Ramos (cell line): ENCODE measurements around the gene UBAP2L.

ENCODE experiments used
- in situ Hi-C: fragments of 300-500 bp; cut with MboI; formaldehyde crosslinking; loops from one replicate; pipeline ENCODE4 v1.14.3; 2022; ENCODE audit warnings: low sequenced_read_pairs; ENCODE audit not compliant: unreplicated experiment

The UBAP2L gene, protein sequence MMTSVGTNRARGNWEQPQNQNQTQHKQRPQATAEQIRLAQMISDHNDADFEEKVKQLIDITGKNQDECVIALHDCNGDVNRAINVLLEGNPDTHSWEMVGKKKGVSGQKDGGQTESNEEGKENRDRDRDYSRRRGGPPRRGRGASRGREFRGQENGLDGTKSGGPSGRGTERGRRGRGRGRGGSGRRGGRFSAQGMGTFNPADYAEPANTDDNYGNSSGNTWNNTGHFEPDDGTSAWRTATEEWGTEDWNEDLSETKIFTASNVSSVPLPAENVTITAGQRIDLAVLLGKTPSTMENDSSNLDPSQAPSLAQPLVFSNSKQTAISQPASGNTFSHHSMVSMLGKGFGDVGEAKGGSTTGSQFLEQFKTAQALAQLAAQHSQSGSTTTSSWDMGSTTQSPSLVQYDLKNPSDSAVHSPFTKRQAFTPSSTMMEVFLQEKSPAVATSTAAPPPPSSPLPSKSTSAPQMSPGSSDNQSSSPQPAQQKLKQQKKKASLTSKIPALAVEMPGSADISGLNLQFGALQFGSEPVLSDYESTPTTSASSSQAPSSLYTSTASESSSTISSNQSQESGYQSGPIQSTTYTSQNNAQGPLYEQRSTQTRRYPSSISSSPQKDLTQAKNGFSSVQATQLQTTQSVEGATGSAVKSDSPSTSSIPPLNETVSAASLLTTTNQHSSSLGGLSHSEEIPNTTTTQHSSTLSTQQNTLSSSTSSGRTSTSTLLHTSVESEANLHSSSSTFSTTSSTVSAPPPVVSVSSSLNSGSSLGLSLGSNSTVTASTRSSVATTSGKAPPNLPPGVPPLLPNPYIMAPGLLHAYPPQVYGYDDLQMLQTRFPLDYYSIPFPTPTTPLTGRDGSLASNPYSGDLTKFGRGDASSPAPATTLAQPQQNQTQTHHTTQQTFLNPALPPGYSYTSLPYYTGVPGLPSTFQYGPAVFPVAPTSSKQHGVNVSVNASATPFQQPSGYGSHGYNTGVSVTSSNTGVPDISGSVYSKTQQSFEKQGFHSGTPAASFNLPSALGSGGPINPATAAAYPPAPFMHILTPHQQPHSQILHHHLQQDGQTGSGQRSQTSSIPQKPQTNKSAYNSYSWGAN

DNA sequence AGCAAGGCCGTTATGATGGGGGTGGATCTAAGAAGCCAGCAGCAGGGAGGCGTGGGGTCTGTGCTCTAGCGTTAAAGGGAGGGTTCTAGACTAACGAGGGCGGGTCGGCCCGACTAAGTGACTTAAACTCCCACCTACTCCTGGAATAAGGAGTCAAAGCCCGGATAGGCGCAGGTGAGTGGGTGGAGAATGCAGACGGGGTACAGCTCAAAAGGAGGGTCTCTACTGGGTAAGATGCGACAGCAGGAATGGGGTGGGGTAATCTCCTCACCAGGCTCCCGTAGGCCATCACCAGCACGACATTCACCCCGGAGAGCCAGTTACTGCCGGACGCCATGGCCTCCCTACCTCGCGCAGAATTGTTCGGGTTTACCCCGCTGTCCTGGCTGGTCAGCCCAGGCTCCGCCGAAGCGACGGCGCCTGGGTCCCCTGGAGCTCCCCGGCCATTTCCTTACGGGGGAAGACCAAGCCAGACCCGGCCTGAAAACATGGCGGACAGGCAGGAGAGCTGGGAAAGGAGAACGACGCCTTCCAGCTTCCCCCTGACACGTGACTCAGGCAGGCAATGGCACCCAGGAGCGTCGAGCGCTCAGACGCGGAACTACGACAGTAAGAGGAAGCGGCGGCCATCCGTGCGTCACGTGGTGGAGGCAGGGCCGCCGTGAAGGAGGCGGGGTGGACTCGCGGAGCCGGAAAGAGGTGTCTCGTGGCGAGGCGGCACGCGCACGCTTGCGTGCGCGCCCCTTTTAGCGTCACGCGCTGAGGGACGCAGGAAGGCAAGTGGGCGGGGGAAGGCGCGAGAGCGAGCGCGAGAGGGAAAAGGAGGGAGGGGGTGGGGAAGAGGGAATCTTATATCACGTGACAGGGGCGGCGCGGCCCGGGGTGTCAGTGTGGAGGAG, at the start of gene UBAP2L:
UBAP2L (plus strand) TSS at position 885 of the 899 bp plus-strand sequence. CDS start 4,169 bp downstream, outside the sequence.
- in situ Hi-C loops: no loop called here

DNA sequence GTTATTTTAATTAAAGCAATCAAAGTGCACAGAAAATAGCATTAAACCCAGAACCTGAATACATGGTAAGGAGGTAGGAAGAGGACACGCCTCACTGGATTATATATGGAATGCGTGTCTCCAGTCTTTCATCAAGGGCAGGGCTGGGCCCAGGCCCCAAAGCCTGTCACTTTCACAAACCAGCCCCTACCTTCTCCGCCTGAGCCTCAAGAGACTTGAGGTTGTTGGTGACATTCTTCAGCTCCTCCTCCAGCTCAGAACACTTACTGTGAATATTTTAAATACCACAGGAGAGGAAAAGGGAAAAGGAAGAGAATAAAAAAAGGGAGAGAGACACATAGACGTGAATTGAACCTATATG, 49.6 kb upstream of the UBAP2L start:
- in situ Hi-C loops: no loop called here

DNA sequence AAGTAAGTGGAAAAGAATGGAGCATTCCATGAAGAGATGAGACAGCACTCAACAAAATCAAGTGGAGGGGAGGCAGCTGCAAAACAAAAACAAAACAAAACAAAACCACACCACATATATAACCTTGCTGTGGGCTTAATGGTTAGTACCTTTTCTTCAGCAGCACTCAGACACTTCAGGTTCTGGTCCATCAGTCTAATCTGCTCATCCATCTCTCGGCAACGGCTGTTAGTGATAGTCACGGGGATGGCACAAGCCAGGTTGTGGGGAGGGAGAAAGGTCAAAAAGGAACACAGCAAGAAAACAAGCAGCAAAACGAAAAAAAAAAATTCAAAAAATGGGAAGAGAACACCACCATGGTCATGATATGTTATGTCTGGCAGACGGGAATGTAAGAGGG, 48.9 kb upstream of the UBAP2L start:
- in situ Hi-C loops: no loop called here

DNA sequence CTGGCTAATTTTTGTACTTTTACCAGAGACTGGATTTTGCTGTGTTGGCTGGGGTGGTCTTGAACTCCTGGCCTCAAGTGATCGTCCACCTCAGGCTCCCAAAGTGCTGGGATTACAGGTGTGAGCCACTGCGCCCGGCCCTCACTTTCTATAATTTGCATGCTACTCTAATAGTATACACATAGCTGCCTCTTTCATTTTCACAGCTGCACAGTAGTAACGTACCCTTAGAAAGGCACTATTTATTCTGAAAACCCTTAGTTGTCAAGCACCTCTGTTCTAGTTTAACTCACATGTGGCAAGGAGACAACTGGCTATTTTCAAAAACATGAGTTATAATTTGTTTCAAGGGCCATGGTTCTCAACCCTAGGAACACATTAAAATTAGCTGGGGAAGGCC, 46.1 kb upstream of the UBAP2L start:
- in situ Hi-C loops: no loop called here

DNA sequence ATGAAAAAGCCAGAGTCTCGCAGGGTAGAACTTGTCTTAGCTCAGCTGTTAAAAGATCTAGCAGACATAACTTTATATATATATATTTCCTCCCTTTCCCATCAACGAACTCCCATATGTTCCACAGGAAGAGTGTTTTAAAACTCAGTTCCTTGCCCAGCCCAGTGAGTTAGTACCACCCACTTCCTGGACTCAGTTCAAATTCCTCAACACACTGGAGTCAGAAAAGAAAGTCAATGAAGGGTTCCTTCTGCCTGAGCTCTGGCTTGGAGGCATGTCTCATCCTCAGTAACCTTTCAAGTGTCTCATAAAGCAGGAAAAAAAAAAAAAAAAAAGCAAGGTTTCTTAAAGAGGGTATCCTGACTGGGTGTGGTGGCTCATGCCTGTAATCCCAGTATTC, 44.4 kb upstream of the UBAP2L start:
- in situ Hi-C loops: no loop called here

DNA sequence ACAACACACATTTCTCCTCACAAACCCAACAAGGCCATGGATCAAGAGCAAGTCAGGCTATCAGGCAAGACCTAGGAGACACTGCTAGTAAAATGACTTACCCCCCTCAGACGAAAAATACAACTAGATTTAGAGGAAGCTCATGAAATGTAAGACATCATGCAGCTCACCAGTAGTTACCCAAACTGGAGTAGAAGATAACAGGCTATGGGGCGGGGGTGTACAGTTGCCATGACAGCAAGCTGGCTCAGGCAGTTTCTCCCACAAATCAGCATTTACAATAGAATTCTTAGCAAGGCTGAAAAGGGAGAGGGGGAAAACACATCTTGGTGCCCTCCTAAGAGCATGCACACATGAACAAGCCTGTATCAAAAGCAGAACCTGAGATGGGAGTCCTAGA, 42.7 kb upstream of the UBAP2L start:
- in situ Hi-C loops: no loop called here

DNA sequence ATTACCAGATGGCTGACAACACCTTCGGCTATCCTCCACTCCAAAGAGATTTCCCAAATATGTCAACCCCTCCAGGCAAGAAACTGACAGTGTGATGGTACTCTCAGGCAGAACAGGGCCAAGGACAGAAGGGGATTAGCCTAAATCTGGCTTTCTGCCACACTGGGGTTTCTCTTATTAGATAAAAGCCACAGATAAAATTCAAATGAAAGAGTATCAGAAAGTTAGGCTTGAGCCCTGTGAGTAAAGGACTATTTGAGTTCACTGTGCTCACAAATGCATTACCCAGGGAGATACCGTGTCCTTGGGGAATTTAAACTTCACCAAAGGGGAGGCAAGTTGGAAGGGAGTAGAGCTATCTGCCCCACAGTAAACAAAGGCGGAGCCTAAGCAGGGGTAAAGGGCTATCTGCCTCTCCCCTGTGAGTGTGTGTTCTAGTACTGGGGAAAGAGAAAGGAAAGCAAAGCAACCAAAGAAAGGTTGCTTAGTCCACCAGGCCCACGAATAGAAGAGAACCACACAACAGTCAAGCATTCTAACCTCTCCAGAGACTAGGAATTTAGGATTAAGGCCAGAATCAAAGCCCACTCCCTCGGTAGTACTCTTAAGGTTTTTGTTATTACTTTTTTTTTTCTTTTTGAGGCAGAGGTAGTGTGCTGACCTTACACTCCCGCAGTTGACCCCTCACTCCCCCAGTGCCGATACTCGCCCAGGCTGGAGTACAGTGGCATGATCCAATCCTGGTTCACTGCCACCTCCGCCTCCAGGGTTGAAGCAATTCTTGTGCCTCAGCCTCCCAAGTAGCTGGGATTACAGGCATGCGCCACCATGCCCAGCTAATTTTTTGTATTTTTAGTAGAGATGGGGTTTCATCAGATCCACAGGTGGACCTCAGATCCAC, 41.6 kb upstream of the UBAP2L start:
- in situ Hi-C loops: no loop called here

DNA sequence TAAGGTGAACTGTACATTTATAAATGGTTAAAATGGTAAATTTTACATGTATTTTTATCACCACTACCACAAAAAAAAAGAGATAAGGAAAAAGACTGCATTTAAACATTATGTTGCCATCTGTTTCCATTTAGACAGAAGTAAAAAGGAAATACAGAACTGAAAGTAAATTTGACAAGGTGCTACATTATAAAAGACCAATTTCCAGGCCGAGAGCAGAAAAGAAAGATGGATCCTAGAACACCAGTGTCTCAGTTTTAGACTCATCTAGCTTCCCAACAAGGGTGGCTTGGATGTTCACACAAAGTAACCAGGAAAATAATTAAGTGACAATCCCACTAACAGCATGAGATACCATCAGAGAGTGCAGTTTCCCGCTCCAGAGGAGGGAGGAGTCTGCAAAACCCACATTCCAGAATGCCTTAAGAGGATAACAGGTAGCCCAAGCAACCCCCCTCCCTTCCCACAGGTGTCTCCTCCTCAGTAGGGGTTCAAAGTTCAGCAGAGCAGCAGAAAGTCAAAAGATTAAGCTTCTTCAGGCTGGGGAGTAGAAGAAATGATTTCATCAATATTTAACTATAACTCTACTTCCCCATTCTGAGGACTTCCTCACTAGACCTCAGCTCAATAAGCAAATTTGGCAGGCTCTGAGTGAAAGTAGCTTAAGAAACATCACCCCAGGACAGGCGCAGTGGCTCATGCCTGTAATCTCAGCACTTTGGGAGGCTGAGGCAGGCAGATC, 40.6 kb upstream of the UBAP2L start:
- in situ Hi-C loops: no loop called here

DNA sequence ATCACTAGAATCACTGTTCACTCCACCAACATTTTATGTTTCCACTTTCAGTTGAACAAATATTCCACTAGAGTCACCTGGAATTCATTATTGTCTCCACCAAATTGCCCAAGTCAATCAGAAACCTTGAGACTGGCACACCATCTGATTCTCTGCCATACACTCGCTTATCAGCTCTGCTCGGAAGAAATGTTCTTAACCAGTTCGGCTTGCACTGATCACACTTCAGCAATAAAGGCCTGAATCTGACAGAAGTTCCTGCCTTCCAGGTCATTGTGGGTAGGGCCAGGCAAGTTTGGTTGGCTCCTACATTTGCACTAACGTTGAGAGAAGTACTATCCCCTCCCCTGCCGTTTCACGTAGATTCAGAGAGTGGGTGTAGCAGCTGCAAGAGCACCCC, 38.8 kb upstream of the UBAP2L start:
- in situ Hi-C loops: no loop called here

DNA sequence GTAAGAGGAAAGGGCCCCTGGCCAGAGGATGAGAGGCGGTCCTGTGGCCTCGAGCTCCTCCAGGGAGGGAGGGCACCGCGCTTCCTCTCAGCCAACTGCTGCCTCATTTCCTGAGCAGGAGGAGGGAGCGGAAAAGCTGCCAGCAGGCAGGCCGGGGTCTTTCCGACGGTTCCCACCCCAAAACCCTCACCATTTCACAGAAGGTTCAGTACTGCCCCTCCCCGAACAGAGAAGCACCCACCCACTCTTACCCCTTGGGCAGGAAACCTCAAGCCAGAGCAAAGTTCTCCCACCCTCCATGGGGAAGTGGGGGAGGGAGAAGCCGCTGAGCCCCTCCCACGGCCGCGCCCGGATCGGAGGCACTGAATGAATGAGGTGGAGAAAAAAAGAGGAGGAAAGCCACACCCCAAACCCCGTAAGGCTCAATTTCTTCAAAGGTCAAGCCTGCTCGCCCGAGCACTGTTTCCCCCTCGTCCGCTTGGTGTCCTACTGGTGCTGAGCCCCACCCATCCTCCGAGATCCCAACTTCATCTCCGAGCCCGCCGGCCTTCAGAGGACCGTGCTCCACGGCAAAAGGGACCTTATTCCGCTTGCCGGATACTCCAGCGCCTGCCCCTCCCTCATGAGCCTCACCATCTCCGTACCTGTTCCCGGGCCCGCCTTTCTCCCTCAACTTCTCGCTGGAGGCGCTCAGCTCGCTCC, 38.3 kb upstream of the UBAP2L start:
- in situ Hi-C loops: no loop called here

DNA sequence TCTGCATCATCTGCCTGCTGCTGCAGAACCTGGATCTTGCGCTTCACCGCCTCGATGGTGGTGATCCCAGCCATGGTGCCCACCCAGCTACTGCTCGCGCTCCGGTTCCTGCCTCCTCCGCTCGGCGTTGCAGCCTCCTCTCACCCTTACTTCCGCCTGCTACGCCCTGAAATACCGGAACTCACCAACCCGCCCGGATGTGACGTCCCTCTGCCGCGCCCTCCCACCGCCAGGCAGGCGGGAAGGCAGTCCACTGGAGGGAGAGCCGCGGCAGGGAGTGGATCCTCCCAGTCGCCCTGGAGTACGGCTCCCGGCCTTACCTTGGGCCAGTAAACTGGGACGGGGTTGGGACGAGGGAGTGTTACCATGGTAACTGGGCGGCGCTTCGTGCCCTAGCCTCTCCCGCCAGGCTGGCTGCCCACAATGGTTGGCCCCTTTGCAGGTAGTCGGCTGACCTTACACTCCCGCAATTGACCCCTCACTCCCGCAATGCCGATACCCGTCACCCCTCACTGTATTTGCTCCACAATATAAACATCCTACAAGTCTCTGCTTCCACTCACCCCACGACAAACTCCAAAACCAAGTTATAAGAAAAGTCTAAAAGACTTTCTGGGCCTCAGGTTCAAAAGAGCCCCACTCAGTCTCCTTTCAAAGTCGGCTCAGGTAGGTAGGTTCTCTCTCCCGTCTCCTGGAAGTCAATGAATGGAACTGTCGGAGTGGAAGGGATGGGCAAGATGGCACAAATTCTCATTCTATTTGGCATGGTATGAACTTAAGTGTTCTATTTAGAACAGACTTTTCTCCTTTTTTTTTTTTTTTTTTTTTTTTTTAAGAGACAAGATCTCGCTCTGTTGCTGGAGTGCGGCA, 37.5 kb upstream of the UBAP2L start:
- in situ Hi-C loops: no loop called here

DNA sequence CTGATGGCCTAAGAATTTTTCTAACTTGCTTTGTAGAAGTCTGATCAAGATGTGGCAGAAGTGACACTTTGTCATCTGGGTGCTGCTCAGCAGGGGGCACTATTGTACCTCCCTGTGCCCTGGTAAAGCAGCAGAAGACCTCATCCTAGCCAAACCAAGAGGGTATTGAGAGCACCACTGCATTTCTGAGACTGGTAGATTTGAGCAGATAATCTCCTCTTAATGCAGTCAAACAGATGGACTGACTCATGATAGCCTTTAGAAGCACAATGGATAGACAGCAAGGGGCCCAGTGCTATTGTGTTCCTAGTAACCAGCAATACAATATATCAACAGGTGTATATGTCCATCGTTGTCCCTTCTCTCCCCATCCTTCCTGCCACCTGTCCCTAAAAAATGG, 34.6 kb upstream of the UBAP2L start:
- in situ Hi-C loops: loop anchor here (5.0 kb wide), 1 partner anchor 151 kb away; no protein-coding TSS in a partner anchor

DNA sequence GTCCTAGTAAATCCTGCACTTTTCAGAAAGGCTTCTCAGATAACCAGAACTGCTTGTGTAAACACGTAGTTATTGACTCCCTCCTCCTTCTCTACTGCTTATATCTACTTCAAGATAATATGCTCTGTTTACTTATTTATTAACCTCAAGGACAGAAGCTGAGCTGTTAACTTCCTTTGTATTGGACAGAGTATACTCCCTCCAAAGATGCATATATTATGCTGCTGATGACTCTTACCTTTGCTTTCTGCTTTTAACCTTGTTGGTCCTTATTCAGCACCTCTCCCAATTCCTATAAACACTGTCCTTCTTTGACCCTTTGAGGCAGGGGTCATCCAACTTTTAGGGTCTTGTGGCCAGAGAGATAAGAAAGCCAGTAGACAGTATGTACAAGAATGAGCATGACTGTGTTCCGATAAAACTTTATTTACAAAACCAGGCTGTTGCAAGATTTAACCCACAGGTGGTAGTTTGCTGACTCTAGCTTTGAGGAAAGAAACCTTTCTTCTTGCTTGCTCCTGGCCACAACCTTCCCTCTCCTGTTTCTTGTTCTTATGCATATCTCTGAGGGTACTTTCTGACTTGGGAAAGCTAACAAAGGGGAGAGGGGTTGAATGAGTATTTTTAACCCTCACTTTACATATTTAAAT, 33.8 kb upstream of the UBAP2L start:
- in situ Hi-C loops: loop anchor here (5.0 kb wide), 1 partner anchor 150 kb away; no protein-coding TSS in a partner anchor

DNA sequence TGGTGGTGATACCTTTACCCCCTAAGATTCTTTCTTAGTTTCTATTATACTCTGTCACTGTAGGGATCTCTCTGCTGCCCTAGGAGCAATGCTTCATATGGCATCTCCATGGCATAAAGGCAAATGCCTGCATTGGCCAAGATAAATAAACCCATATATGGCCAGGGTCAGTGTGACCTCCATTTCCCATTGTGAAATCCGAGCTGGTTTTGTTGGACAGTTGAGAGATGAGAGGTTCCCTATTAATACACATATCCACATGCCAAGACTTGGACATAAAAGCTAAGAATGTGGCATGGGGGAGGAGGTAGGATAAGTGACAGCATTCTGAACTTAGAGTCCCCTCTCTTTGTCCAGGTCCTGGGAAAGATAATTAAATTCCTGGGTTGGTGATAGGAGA, 30.2 kb upstream of the UBAP2L start:
- in situ Hi-C loops: loop anchor here (5.0 kb wide), 1 partner anchor 82 kb away; the partner anchor contains the start of gene HAX1

DNA sequence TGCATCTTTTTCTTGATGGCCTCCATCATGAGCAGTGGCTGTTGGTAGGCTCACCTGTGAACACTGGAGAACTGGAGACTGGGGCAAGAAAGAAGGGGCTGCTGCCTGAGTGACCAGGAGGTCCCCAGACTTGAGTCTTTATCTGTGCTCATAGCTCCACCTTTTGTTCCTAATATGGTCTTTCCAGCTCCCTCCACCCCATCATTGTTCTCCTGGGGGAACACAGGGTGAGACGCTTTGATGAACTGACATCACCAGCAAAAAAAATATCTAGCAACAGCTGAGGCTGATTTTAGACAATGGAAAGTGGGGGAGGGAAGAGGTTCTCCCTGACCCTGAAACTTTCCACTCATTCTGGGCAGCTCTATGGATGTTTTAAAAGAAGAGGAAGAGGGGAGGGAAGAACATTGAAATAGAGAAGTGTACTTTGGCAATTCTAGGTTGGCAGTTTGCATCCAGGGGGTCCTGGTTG, 28.7 kb upstream of the UBAP2L start, which contains the start of gene TPM3:
TPM3 (minus strand) TSS at position 111 of the 472 bp plus-strand sequence; CDS start at position 29, 82 bp downstream.
- in situ Hi-C loops: loop anchor here (5.0 kb wide), 1 partner anchor 80 kb away; the partner anchor contains the start of gene HAX1

DNA sequence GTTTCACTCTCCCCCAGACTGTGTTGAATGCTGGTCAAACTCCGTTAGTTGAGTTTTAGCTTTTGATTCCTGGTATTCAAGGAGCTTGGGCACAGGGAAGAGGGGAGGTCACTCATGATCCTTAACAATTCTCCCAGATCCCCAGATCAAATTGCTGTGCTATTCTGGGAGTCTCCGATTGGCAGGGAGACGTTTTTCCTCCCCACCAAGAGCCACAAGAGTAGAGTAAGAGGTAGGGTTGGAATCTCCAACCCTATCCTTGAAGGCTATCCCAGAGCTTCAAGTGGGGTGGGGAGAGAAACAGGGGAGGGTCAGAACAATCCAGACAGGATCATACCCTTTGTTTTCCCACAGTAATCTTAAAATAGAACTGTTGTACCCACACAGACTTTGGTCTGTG, 28.3 kb upstream of the UBAP2L start:
- in situ Hi-C loops: loop anchor here (5.0 kb wide), 1 partner anchor 80 kb away; the partner anchor contains the start of gene HAX1
